ENCODE results near the gene CTIF. TPM values are rescaled to one million over a fixed set of nuclear protein-coding genes. Genes with fewer than 3 reads are reported as not detected.

CTIF gene
- total and polyA plus RNA-seq, 2 experiments from 2014 or later, result 8.6 to 14.4 TPM

DNA sequence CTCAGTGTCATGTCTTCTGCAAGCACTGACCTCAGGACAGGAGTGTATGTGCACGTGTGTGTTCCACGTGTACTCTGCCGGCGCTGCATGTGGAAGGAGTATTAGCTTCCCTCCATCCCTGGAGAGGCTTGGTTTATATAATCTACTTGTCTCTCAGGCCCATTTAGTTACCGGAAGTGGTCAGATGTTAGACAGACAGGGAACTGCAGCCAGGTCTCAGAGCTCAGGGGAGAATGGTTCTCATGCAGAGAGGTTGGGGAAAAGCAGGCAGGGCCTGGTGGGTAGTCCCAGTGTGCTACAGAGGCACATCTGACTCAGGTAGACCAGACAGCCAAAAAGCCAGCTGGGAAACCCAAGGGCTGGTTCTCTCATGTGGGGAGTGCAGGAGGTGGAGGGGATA is 167.9 kb downstream of the CTIF start:
- no peaks in the 10 kb centered on the region for H3F3A ChIP-seq (replicated peaks; ENCODE audit: low read depth)
- no peak for ATAC-seq
- no peak overlapping the region for H3K27ac Mint-ChIP-seq
- no peak for DNase-seq (ENCODE audit: low spot score)
- H2AFZ ChIP-seq, result no peak overlapping the region
- TF ChIP-seq EZH2phosphoT487 (IDR thresholded peaks at IDR 0.05; ENCODE audit: unreplicated experiment) (no peak), ZNF331 (CRISPR knock-in tag; IDR thresholded peaks at IDR 0.05; ENCODE audit: low read depth) (no peak), STAT1 (IDR thresholded peaks at IDR 0.05; ENCODE audit: unreplicated experiment) (no peak), NANOG (IDR thresholded peaks at IDR 0.05; ENCODE audit: borderline replicate concordance) (no peak), CREB1 (CRISPR knock-in tag; IDR thresholded peaks at IDR 0.05; ENCODE audit: low read depth) (no peak), JUNB (IDR thresholded peaks at IDR 0.05; ENCODE audit: unreplicated experiment) (no peak), POLR2AphosphoS5 (IDR thresholded peaks at IDR 0.05; ENCODE audit: low read depth) (no peak), EZH2 (IDR thresholded peaks at IDR 0.05; ENCODE audit: low read depth, unreplicated experiment) (no peak), ZNF114 (CRISPR knock-in tag; IDR thresholded peaks at IDR 0.05) (no peak)
- TF ChIP-seq, protein P1, sequence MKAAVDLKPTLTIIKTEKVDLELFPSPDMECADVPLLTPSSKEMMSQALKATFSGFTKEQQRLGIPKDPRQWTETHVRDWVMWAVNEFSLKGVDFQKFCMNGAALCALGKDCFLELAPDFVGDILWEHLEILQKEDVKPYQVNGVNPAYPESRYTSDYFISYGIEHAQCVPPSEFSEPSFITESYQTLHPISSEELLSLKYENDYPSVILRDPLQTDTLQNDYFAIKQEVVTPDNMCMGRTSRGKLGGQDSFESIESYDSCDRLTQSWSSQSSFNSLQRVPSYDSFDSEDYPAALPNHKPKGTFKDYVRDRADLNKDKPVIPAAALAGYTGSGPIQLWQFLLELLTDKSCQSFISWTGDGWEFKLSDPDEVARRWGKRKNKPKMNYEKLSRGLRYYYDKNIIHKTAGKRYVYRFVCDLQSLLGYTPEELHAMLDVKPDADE (IDR thresholded peaks at IDR 0.05), result no peak
- TF ChIP-seq, protein P2, sequence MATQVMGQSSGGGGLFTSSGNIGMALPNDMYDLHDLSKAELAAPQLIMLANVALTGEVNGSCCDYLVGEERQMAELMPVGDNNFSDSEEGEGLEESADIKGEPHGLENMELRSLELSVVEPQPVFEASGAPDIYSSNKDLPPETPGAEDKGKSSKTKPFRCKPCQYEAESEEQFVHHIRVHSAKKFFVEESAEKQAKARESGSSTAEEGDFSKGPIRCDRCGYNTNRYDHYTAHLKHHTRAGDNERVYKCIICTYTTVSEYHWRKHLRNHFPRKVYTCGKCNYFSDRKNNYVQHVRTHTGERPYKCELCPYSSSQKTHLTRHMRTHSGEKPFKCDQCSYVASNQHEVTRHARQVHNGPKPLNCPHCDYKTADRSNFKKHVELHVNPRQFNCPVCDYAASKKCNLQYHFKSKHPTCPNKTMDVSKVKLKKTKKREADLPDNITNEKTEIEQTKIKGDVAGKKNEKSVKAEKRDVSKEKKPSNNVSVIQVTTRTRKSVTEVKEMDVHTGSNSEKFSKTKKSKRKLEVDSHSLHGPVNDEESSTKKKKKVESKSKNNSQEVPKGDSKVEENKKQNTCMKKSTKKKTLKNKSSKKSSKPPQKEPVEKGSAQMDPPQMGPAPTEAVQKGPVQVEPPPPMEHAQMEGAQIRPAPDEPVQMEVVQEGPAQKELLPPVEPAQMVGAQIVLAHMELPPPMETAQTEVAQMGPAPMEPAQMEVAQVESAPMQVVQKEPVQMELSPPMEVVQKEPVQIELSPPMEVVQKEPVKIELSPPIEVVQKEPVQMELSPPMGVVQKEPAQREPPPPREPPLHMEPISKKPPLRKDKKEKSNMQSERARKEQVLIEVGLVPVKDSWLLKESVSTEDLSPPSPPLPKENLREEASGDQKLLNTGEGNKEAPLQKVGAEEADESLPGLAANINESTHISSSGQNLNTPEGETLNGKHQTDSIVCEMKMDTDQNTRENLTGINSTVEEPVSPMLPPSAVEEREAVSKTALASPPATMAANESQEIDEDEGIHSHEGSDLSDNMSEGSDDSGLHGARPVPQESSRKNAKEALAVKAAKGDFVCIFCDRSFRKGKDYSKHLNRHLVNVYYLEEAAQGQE (IDR thresholded peaks at IDR 0.05; ENCODE audit: unreplicated experiment), result no peak
- TF ChIP-seq, protein P3, sequence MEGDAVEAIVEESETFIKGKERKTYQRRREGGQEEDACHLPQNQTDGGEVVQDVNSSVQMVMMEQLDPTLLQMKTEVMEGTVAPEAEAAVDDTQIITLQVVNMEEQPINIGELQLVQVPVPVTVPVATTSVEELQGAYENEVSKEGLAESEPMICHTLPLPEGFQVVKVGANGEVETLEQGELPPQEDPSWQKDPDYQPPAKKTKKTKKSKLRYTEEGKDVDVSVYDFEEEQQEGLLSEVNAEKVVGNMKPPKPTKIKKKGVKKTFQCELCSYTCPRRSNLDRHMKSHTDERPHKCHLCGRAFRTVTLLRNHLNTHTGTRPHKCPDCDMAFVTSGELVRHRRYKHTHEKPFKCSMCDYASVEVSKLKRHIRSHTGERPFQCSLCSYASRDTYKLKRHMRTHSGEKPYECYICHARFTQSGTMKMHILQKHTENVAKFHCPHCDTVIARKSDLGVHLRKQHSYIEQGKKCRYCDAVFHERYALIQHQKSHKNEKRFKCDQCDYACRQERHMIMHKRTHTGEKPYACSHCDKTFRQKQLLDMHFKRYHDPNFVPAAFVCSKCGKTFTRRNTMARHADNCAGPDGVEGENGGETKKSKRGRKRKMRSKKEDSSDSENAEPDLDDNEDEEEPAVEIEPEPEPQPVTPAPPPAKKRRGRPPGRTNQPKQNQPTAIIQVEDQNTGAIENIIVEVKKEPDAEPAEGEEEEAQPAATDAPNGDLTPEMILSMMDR (conservative IDR thresholded peaks at IDR 0.05; ENCODE audit: low read depth in 2 of 2), result no peak
- TF ChIP-seq, protein P4, sequence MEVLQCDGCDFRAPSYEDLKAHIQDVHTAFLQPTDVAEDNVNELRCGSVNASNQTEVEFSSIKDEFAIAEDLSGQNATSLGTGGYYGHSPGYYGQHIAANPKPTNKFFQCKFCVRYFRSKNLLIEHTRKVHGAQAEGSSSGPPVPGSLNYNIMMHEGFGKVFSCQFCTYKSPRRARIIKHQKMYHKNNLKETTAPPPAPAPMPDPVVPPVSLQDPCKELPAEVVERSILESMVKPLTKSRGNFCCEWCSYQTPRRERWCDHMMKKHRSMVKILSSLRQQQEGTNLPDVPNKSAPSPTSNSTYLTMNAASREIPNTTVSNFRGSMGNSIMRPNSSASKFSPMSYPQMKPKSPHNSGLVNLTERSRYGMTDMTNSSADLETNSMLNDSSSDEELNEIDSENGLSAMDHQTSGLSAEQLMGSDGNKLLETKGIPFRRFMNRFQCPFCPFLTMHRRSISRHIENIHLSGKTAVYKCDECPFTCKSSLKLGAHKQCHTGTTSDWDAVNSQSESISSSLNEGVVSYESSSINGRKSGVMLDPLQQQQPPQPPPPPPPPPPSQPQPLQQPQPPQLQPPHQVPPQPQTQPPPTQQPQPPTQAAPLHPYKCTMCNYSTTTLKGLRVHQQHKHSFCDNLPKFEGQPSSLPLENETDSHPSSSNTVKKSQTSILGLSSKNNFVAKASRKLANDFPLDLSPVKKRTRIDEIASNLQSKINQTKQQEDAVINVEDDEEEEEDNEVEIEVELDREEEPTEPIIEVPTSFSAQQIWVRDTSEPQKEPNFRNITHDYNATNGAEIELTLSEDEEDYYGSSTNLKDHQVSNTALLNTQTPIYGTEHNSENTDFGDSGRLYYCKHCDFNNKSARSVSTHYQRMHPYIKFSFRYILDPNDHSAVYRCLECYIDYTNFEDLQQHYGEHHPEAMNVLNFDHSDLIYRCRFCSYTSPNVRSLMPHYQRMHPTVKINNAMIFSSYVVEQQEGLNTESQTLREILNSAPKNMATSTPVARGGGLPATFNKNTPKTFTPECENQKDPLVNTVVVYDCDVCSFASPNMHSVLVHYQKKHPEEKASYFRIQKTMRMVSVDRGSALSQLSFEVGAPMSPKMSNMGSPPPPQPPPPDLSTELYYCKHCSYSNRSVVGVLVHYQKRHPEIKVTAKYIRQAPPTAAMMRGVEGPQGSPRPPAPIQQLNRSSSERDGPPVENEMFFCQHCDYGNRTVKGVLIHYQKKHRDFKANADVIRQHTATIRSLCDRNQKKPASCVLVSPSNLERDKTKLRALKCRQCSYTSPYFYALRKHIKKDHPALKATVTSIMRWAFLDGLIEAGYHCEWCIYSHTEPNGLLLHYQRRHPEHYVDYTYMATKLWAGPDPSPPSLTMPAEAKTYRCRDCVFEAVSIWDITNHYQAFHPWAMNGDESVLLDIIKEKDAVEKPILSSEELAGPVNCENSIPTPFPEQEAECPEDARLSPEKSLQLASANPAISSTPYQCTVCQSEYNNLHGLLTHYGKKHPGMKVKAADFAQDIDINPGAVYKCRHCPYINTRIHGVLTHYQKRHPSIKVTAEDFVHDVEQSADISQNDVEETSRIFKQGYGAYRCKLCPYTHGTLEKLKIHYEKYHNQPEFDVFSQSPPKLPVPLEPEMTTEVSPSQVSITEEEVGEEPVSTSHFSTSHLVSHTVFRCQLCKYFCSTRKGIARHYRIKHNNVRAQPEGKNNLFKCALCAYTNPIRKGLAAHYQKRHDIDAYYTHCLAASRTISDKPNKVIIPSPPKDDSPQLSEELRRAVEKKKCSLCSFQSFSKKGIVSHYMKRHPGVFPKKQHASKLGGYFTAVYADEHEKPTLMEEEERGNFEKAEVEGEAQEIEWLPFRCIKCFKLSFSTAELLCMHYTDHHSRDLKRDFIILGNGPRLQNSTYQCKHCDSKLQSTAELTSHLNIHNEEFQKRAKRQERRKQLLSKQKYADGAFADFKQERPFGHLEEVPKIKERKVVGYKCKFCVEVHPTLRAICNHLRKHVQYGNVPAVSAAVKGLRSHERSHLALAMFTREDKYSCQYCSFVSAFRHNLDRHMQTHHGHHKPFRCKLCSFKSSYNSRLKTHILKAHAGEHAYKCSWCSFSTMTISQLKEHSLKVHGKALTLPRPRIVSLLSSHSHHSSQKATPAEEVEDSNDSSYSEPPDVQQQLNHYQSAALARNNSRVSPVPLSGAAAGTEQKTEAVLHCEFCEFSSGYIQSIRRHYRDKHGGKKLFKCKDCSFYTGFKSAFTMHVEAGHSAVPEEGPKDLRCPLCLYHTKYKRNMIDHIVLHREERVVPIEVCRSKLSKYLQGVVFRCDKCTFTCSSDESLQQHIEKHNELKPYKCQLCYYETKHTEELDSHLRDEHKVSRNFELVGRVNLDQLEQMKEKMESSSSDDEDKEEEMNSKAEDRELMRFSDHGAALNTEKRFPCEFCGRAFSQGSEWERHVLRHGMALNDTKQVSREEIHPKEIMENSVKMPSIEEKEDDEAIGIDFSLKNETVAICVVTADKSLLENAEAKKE (CRISPR knock-in tag; IDR thresholded peaks at IDR 0.05), result no peak
- H3K27me3 Mint-ChIP-seq (ENCODE audit: insufficient read depth, low read depth, poor library complexity), result peaks cover 9% of the 10 kb centered on the region
- H3K9me3 Mint-ChIP-seq, result no peaks in the 10 kb centered on the region; the same call in 2 of the 3 replicates
- H3K36me3 ChIP-seq (ENCODE audit: insufficient read depth), result no peaks in the 10 kb centered on the region
- H4K20me1 ChIP-seq (replicated peaks; ENCODE audit: insufficient read depth), result no peaks in the 10 kb centered on the region; the same call in 1 of the 2 replicates
- H3K79me2 ChIP-seq (replicated peaks; ENCODE audit: insufficient read depth), result no peaks in the 10 kb centered on the region
- peaks cover 9% of the 10 kb centered on the region; the same call in 2 of the 3 replicates for H3K4me1 Mint-ChIP-seq
- H3K4me1 ChIP-seq (ENCODE audit: insufficient read depth), result peaks cover 3% of the 10 kb centered on the region; the same call in 1 of the 2 replicates
- H3K27ac ChIP-seq (ENCODE audit: low read depth), result no peak overlapping the region
- no peak overlapping the region for H3K4me3 Mint-ChIP-seq
- H3K9me2 ChIP-seq (ENCODE audit: insufficient read depth), result peaks cover 7% of the 10 kb centered on the region; the same call in 1 of the 2 replicates
- H3K36me3 Mint-ChIP-seq (ENCODE audit: low read depth), result no peaks in the 10 kb centered on the region
- no peak overlapping the region for H3K4me2 ChIP-seq
- no peak overlapping the region for H3K4me3 ChIP-seq
- H3K27me3 ChIP-seq (ENCODE audit: insufficient read depth), result no peaks in the 10 kb centered on the region
